COLO668 (cell line): Measurements from ENCODE around the gene GTPBP6.
"Not testable (repeated sequence)": the region's sequence is repeated elsewhere in the genome, so short reads cannot be mapped to it uniquely, and the experiment has no call there.

ENCODE experiments used
- DNase-seq: peaks from one replicate; lab custom pipeline; 2025; ENCODE audit not compliant: unreplicated experiment; lab: John Stamatoyannopoulos, UW

The GTPBP6 gene

GRCh38 chrX:267771-268261, 50.8 kb downstream of the GTPBP6 start:
- no peak for DNase-seq

- DNase-seq, result no peak
Measured at GRCh38 chrX:265502-265901, 53.1 kb downstream of the GTPBP6 start.

DNA sequence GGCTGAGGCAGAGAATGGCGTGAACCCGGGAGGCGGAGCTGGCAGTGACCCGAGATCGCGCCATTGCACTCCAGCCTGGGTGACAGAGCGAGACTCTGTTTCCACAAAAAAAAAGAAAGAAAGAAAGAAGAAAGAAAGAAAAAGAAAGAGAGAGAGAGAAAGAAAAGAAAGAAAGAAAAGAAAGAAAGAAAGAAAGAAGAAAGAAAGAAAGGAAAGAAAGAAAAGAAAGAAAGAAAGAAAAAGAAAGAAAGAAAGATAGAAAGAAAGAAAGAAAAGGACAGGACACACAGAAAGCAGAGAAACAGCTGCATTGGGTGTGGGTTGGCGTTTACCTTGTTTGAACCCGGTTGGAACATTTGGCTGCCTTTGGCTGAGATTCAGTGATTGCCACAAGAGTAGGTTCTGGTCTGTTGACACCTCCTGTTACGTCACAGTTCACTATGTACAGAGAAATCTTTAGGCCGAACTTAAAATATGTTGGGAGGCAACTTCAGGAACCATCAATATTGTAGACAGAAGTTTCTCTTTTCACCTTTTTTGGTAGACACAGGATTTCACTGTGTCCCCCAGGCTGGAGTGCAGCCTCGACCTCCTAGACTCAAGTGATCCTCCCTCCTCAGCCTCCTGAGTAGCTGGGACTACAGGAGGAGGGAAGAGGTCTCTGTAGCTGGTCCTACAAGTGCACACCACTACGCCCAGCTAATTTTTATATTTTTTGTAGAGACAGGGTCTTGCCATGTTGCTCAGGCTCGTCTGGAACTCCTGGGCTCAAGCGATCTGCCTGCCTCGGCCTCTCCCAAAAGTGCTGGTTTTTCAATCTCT, 53.8 kb downstream of the GTPBP6 start:
- no peak for DNase-seq

DNA sequence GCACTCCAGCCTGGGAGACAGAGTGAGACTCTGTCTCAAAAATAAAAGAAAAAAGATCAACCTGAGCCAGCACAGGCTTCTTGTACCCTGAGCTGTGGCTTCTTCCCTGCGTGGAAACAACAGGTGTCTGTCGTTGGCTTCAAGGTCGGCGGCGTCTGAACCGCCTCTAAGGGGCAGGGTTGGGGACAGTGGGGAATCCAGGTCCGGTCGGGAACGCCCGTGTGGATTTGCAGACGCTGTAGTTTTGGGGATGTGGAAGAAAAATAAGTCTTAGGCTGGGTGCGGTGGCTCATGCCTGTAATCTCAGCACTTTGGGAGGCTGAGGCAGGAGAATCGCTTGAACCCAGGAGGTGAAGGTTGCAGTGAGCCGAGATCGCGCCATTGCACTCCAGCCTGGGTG, 54.6 kb downstream of the GTPBP6 start:
- DNase-seq, result not testable (repeated sequence)

DNA sequence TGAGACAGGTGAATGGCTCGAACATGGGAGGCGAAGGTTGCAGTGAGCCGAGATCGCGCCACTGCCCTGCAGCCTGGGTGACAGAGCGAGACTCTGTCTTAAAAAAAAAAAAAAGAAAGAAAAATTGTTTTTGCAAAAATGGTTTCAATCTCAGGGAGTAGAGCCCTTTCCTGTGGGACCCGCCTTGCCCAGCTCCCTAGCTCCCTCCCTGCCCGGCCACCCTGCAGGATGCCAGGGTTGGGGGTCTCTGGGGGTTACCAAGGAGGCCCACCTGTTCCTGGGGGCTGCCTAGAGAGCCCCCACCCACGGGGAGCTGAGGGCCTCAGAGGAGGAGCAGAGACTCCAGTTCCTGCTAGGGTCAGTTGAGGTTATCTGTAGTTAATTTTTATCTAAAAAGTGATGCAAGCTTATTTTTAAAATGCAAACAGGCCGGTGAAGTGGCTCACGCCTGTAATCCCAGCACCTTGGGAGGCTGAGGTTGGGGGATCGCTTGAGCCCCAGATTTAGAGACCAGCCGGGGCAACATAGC, 56.2 kb downstream of the GTPBP6 start:
- DNase-seq, result no peak

- DNase-seq, result no peak
Measured at GRCh38 chrX:261919-262352, 56.7 kb downstream of the GTPBP6 start.

GRCh38 chrX:261167-261918, 57.3 kb downstream of the GTPBP6 start:
- no peak for DNase-seq

- DNase-seq, result no peak
Measured at GRCh38 chrX:259692-260355, 58.8 kb downstream of the GTPBP6 start.

DNA sequence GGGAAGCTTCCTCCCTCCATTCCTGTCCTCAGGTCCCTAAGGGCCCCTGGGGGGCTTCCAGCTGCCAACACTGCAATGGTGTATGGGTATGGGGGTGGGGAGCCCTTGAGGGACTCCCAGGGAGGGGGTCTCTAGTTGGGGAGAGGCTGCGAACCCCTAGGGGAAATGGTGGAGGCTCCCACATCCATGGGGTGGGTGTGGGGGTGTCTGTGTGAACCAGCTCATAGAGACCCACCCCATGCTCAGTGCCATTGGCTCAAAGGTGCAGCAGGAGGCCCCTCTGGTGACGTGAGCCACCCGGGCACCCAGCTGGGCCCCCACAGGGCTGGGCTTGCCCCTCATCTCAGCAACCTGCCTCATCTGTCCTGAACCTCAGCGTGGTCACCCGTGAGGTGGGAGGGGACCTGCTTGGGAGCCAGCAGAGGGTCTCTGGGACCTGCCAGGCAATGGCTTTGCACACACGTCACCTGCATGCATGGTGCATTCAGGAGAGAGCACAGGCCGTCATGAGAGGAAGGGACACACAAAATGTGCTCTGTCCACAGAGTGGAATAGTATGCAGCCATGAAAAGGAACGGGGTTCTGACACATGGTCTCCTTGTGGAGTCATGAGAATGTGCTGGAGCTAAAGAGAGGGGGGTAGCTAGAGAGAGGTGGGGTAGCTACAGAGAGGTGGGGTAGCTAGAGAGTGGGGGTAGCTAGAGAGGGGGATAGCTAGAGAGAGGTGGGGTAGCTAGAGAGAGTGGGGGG, 60.1 kb downstream of the GTPBP6 start:
- no peak for DNase-seq

GRCh38 chrX:257681-258289, 60.8 kb downstream of the GTPBP6 start:
- no peak for DNase-seq

GRCh38 chrX:257054-257453, 61.5 kb downstream of the GTPBP6 start:
- not testable (repeated sequence) for DNase-seq

DNA sequence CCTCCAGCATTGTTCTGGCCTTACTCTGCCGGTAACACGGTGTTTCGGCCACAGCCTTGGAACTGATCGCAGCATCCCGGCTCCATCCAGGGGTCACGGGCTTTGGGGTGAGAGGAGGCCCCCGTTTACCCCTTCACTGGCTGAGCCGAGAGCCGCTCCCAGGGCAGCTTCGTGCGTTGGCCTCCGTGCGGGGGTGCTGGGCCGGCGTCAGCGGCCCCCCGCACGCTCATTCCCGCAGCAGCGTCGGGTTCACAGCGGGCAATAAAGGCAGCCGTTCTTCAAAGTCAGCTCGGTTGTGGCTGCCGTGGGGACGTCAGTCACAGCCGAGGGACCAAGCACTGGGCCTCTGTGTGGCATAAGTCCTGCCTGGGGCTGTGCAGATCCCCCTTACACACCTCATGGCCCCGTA, 62.7 kb downstream of the GTPBP6 start:
- no peak for DNase-seq
